ENCODE results near the gene ABCA2.

GRCh38 chr9:137019891-137020683, 8.0 kb downstream of the ABCA2 start:
- TF ChIP-seq REST (IDR thresholded peaks at IDR 0.05; ENCODE audit: insufficient read depth in 1 of 2, low read depth in 2 of 2, low read length in 2 of 2) (no peak), POLR2AphosphoS5 (IDR thresholded peaks at IDR 0.05; ENCODE audit: low read depth, low read length) (no peak), SIN3A (IDR thresholded peaks at IDR 0.05; ENCODE audit: borderline replicate concordance, insufficient read depth, low read length) (no peak), TAF1 (IDR thresholded peaks at IDR 0.05; ENCODE audit: borderline replicate concordance, insufficient read depth, low read length) (no peak)

All from PFSK-1 (cell line).